Keratinocyte (primary cell): ENCODE data around the gene LYPD6B.

Experiments
- CTCF ChIP-seq, 3 experiments: IDR thresholded peaks in 1 of 3; conservative IDR thresholded peaks in 1 of 3; optimal IDR thresholded peaks in 1 of 3; 2 replicates in 2 of 3; 3 replicates in 1 of 3; pipeline versions ENCODE3 to v1.5.1; 2011; ENCODE audit warnings: low read length in 3 of 3, mild to moderate bottlenecking in 3 of 3, moderate library complexity in 2 of 3, control low read depth in 1 of 3, inconsistent platforms in 1 of 3; ENCODE audit not compliant: insufficient read depth in 2 of 3; ENCODE audit errors: extremely low read depth in 1 of 3
- EZH2 ChIP-seq: IDR thresholded peaks from one replicate; pipeline ENCODE4 v1.6.1; 2012; ENCODE audit warnings: inconsistent platforms, mild to moderate bottlenecking, low read length, moderate library complexity

GRCh38 chr2:149160701-149161217 lies 122.3 kb downstream of the LYPD6B start:
- TF ChIP-seq CTCF (optimal IDR thresholded peaks at IDR 0.05 in 1 of 3, IDR thresholded peaks at IDR 0.05 in 1 of 3, conservative IDR thresholded peaks at IDR 0.05 in 1 of 3; ENCODE audit: extremely low read depth in 1 of 3, insufficient read depth in 2 of 3, low read length in 3 of 3) (no peak), EZH2 (no peak)
